ENCODE data around the gene CCDC12.

CCDC12 gene

GRCh38 chr3:46889381-46890110, 87.0 kb downstream of the CCDC12 start:
- no peaks in the 10 kb centered on the region for H3F3A ChIP-seq (ENCODE audit: insufficient read depth, low read length)
- no peak overlapping the region for H3K4me3 ChIP-seq (ENCODE audit: low read length)
- H3K4me1 ChIP-seq (ENCODE audit: low read length) = 0 out of 2 replicates have a peak, but pooled peaks cover 3% of the 10 kb centered on the region
- H3K27me3 ChIP-seq (replicated peaks; ENCODE audit: insufficient read depth, low read length) = peaks cover 43% of the 10 kb centered on the region
- H3K9me2 ChIP-seq (replicated peaks; ENCODE audit: insufficient read depth, low read length) = no peaks in the 10 kb centered on the region
- TF ChIP-seq EZH2 (optimal IDR thresholded peaks at IDR 0.05; ENCODE audit: low read depth, low read length) (no peak), CTCF (IDR thresholded peaks at IDR 0.05; ENCODE audit: low read length) (no peak), EZH2phosphoT487 (IDR thresholded peaks at IDR 0.05; ENCODE audit: low read length) (no peak)
- H3K36me3 ChIP-seq (replicated peaks; ENCODE audit: insufficient read depth, low read length) = no peaks in the 10 kb centered on the region
- H4K20me1 ChIP-seq (ENCODE audit: insufficient read depth, low read length) = no peaks in the 10 kb centered on the region
- H3K9ac ChIP-seq (ENCODE audit: low read length) = no peak overlapping the region
- H3K4me2 ChIP-seq (ENCODE audit: low read depth, low read length) = no peak overlapping the region
- no peaks in the 10 kb centered on the region for H3K79me2 ChIP-seq (ENCODE audit: low read length)
- H3K27ac ChIP-seq (ENCODE audit: low read length) = no peak overlapping the region
- DNase-seq = no peak
- H2AFZ ChIP-seq (ENCODE audit: low read length) = no peak overlapping the region
- no peaks in the 10 kb centered on the region for H3K9me3 ChIP-seq (replicated peaks; ENCODE audit: insufficient read depth, low read length)

- no peaks in the 10 kb centered on the region for H3K79me2 ChIP-seq (ENCODE audit: low read length)
- H2AFZ ChIP-seq (ENCODE audit: low read length) = no peak overlapping the region
- H3K9ac ChIP-seq (ENCODE audit: low read length) = no peak overlapping the region
- DNase-seq = no peak
- H3K27ac ChIP-seq (ENCODE audit: low read length) = no peak overlapping the region
- H3K4me2 ChIP-seq (ENCODE audit: low read depth, low read length) = no peak overlapping the region
- H3K27me3 ChIP-seq (replicated peaks; ENCODE audit: insufficient read depth, low read length) = peaks cover 51% of the 10 kb centered on the region
- no peaks in the 10 kb centered on the region for H3K9me3 ChIP-seq (replicated peaks; ENCODE audit: insufficient read depth, low read length)
- no peak overlapping the region for H3K4me3 ChIP-seq (ENCODE audit: low read length)
- H3F3A ChIP-seq (ENCODE audit: insufficient read depth, low read length) = no peaks in the 10 kb centered on the region
- TF ChIP-seq EZH2 (optimal IDR thresholded peaks at IDR 0.05; ENCODE audit: low read depth, low read length) (no peak), EZH2phosphoT487 (IDR thresholded peaks at IDR 0.05; ENCODE audit: low read length) (no peak), CTCF (IDR thresholded peaks at IDR 0.05; ENCODE audit: low read length) (no peak)
- H3K9me2 ChIP-seq (replicated peaks; ENCODE audit: insufficient read depth, low read length) = no peaks in the 10 kb centered on the region
- no peaks in the 10 kb centered on the region for H4K20me1 ChIP-seq (ENCODE audit: insufficient read depth, low read length)
- no peaks in the 10 kb centered on the region for H3K36me3 ChIP-seq (replicated peaks; ENCODE audit: insufficient read depth, low read length)
- 0 out of 2 replicates have a peak, but pooled peaks cover 3% of the 10 kb centered on the region for H3K4me1 ChIP-seq (ENCODE audit: low read length)
These were observed 87.8 kb downstream of the CCDC12 start for GRCh38 chr3:46888705-46889104.

GRCh38 chr3:46887980-46888494, 88.5 kb downstream of the CCDC12 start:
- Histone ChIP-seq H3K9ac (ENCODE audit: low read length) (no peak overlapping the region), H3K27ac (ENCODE audit: low read length) (no peak overlapping the region), H3K36me3 (replicated peaks; ENCODE audit: insufficient read depth, low read length) (no peaks in the 10 kb centered on the region), H3F3A (ENCODE audit: insufficient read depth, low read length) (no peaks in the 10 kb centered on the region), H3K4me1 (ENCODE audit: low read length) (0 out of 2 replicates have a peak, but pooled peaks cover 3% of the 10 kb centered on the region), H3K4me2 (ENCODE audit: low read depth, low read length) (no peak overlapping the region), H3K9me2 (replicated peaks; ENCODE audit: insufficient read depth, low read length) (no peaks in the 10 kb centered on the region), H3K79me2 (ENCODE audit: low read length) (no peaks in the 10 kb centered on the region), H3K27me3 (replicated peaks; ENCODE audit: insufficient read depth, low read length) (peaks cover 55% of the 10 kb centered on the region), H3K4me3 (ENCODE audit: low read length) (no peak overlapping the region), H4K20me1 (ENCODE audit: insufficient read depth, low read length) (no peaks in the 10 kb centered on the region), H2AFZ (ENCODE audit: low read length) (no peak overlapping the region), H3K9me3 (replicated peaks; ENCODE audit: insufficient read depth, low read length) (no peaks in the 10 kb centered on the region)
- DNase-seq = no peak
- no peak for TF ChIP-seq CTCF (IDR thresholded peaks at IDR 0.05; ENCODE audit: low read length)
